Endothelial cell of umbilical vein (primary cell): ENCODE data around the gene AMMECR1.

Experiments
- EZH2 ChIP-seq: IDR thresholded peaks from 2 replicates; pipeline ENCODE4 v1.6.1; 2012; ENCODE audit warnings: borderline replicate concordance, low read depth, mild to moderate bottlenecking, moderate library complexity, low read length, inconsistent platforms; ENCODE audit not compliant: severe bottlenecking
- FOS ChIP-seq: IDR thresholded peaks from 2 replicates; pipeline ENCODE4 v1.6.1; 2011; ENCODE audit warnings: mild to moderate bottlenecking, low read length, moderate library complexity, borderline replicate concordance; ENCODE audit not compliant: insufficient read depth
- JUN ChIP-seq: IDR thresholded peaks from 2 replicates; pipeline ENCODE4 v1.6.1; 2011; ENCODE audit warnings: borderline replicate concordance, low read depth; ENCODE audit not compliant: insufficient read length, insufficient read depth
- POLR2A ChIP-seq: IDR thresholded peaks from 2 replicates; pipeline ENCODE4 v1.6.1; 2012; ENCODE audit warnings: low read depth, mild to moderate bottlenecking, control low read depth, low read length
- TF ChIP-seq, protein P1 (sequence below), 2 donors: IDR thresholded peaks; 1 replicate in 1 of 2; 2 replicates in 1 of 2; pipeline ENCODE4 v1.5.1; 2011; ENCODE audit warnings: low read length in 2 of 2, mild to moderate bottlenecking in 2 of 2, moderate library complexity in 2 of 2, control low read depth in 1 of 2, inconsistent platforms in 1 of 2, low read depth in 1 of 2; ENCODE audit not compliant: insufficient read depth in 1 of 2; ENCODE audit errors: extremely low read depth in 1 of 2

DNA sequence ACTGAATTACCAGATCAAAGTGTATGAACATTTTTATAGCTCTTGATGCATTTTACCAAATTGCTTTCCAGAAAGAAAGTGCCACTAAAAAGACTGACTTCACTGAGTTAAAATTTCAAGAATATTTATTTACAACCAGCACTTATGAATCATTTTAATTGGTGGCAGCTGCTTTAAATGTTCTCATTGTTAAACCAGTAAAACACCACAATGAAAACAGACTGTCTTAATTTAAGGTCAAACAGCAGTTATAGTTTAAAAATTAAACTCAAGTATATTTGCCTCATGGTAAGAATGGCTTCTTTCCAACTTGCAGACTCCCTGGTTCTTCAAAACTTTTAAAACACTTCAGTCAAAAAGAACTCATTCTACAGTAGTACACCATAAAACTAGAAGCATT is 36.9 kb downstream of the AMMECR1 start:
- TF ChIP-seq POLR2A = no peak
- TF ChIP-seq, protein P1, sequence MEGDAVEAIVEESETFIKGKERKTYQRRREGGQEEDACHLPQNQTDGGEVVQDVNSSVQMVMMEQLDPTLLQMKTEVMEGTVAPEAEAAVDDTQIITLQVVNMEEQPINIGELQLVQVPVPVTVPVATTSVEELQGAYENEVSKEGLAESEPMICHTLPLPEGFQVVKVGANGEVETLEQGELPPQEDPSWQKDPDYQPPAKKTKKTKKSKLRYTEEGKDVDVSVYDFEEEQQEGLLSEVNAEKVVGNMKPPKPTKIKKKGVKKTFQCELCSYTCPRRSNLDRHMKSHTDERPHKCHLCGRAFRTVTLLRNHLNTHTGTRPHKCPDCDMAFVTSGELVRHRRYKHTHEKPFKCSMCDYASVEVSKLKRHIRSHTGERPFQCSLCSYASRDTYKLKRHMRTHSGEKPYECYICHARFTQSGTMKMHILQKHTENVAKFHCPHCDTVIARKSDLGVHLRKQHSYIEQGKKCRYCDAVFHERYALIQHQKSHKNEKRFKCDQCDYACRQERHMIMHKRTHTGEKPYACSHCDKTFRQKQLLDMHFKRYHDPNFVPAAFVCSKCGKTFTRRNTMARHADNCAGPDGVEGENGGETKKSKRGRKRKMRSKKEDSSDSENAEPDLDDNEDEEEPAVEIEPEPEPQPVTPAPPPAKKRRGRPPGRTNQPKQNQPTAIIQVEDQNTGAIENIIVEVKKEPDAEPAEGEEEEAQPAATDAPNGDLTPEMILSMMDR (IDR thresholded peaks at IDR 0.05; ENCODE audit: extremely low read depth in 1 of 2, insufficient read depth in 1 of 2, low read depth in 1 of 2, low read length in 2 of 2) = no peak
- TF ChIP-seq EZH2 = no peak
- TF ChIP-seq FOS = no peak
- TF ChIP-seq JUN = no peak
